Loucy (cell line): ENCODE results near the gene SOX12.

ENCODE experiments used
- EZH2phosphoT487 ChIP-seq: fragments of 200-600 bp; IDR thresholded peaks from 2 replicates; pipeline ENCODE4 v1.6.1; 2018; ENCODE audit warnings: antibody characterized with exemption, mild to moderate bottlenecking, moderate library complexity, borderline replicate concordance
- TF ChIP-seq, protein P1 (sequence below): fragments of 200-600 bp; sonication (generic); conservative IDR thresholded peaks from 2 replicates; pipeline ENCODE4 v1.5.1; 2014; ENCODE audit warnings: mild to moderate bottlenecking, antibody characterized with exemption, low read length

- TF ChIP-seq, protein P1, sequence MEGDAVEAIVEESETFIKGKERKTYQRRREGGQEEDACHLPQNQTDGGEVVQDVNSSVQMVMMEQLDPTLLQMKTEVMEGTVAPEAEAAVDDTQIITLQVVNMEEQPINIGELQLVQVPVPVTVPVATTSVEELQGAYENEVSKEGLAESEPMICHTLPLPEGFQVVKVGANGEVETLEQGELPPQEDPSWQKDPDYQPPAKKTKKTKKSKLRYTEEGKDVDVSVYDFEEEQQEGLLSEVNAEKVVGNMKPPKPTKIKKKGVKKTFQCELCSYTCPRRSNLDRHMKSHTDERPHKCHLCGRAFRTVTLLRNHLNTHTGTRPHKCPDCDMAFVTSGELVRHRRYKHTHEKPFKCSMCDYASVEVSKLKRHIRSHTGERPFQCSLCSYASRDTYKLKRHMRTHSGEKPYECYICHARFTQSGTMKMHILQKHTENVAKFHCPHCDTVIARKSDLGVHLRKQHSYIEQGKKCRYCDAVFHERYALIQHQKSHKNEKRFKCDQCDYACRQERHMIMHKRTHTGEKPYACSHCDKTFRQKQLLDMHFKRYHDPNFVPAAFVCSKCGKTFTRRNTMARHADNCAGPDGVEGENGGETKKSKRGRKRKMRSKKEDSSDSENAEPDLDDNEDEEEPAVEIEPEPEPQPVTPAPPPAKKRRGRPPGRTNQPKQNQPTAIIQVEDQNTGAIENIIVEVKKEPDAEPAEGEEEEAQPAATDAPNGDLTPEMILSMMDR: no peak
- TF ChIP-seq EZH2phosphoT487: no peak
Observed at GRCh38 chr20:370151-370600, 44.8 kb downstream of the SOX12 start.
